Measurements from ENCODE around the gene CD226.

Gene CD226

GRCh38 chr18:69804776-69805501 lies 142.7 kb downstream of the CD226 start:
- DNase-seq (ENCODE audit: low read depth), result no peak
- no peak overlapping the region for H3K4me3 ChIP-seq (ENCODE audit: low read length)
- TF ChIP-seq, protein P1, sequence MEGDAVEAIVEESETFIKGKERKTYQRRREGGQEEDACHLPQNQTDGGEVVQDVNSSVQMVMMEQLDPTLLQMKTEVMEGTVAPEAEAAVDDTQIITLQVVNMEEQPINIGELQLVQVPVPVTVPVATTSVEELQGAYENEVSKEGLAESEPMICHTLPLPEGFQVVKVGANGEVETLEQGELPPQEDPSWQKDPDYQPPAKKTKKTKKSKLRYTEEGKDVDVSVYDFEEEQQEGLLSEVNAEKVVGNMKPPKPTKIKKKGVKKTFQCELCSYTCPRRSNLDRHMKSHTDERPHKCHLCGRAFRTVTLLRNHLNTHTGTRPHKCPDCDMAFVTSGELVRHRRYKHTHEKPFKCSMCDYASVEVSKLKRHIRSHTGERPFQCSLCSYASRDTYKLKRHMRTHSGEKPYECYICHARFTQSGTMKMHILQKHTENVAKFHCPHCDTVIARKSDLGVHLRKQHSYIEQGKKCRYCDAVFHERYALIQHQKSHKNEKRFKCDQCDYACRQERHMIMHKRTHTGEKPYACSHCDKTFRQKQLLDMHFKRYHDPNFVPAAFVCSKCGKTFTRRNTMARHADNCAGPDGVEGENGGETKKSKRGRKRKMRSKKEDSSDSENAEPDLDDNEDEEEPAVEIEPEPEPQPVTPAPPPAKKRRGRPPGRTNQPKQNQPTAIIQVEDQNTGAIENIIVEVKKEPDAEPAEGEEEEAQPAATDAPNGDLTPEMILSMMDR (IDR thresholded peaks at IDR 0.05; ENCODE audit: insufficient read depth, low read depth, low read length, missing control alignments), result no peak

Measured in epithelial cell of esophagus (primary cell).